Right renal cortex interstitium (tissue), 3 donors: ENCODE measurements around the gene AGAP9. TPM values are rescaled to one million over a fixed set of nuclear protein-coding genes. Genes with fewer than 3 reads are reported as not detected.
"Not testable (repeated sequence)": the region's sequence is repeated elsewhere in the genome, so short reads cannot be mapped to it uniquely, and the experiment has no call there.

Experiments
- DNase-seq, 3 donors: peaks; one replicate each; pipeline ENCODE4 v3.0.0-alpha.2; 2013; ENCODE audit warnings: low read depth in 3 of 3, low spot score in 2 of 3
- polyA plus RNA-seq, 3 donors: library from polyadenylated mRNA; unstranded; fragments of 120-200 nt; gene quantifications; one replicate each; pipeline ENCODE4 v1.2.1, GENCODE V29; 2013; ENCODE audit not compliant: insufficient read length in 3 of 3

AGAP9 gene
- polyA plus RNA-seq, 3 donors, result 3.8 to 14.9 (median 9.7) TPM

GRCh38 chr10:47458466-47459154 is 64.8 kb downstream of the AGAP9 start:
- no peak for DNase-seq

DNA sequence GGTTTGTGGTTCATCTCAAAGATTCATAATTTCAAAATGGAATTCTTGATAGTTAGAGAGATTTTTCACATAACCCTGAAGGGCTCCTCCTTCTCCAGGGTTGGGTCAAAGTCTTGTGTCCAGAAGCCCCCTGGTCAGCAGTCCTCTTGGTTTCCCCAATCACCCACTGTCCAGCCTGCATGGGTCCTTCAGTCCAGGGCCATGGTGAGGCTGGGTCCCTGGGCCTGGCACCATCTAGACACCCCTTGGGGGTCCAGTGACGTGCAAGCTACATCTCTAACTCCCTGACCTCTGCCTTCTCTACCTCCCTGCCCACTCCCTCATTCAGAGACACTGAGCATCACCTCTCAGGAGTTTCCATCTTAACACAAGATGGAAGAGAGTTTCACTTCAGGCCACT is 65.6 kb downstream of the AGAP9 start:
- no peak for DNase-seq

DNA sequence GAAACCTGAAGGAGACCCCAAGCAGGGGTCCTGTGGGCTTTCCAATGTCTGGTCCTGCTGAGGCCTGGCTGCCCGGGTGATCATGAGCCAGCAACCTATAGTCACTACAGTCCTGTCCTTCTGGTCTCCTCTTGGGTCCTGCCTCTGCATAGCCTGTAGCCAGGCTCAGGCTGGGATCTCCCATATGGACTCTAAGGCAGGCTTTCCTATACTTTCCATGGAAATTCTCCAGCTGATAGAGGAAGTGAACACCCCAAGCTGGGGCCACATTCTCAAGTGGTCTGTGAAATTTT is 66.0 kb downstream of the AGAP9 start:
- no peak for DNase-seq

DNA sequence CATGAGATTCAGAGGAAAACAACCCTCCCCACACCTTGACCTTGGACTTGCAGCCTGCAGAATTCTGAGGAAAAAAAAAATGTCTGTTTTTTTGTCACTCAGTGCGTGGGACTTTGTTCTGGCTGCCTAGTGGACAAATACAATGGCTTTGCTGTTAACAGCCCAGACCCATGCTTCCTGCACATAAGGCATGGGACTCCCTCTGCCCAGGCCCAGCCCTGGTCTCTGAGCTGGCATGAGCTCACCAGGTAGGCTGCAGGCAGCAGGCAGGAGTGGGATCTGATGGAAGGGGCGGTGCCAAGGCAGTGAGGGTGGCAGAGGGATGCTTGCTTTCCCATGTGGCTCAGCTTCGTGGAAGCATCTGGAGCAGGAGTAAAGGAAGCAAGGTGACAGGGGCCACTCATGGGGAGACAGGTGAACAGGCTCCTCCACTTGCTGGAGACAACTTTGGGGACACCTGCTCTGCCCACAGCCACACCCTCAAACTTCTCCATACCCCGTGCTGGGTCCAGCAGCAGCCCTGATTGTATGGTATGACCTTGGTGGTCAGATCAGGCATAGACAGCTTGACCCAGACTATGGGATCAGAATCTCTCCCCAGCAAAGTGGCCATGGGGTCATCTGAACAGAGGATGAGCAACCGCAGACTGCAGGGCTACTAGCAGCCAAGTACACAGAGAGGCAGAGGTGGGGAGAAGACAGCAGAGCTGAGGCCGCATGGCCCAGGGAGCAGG is 66.5 kb downstream of the AGAP9 start:
- no peak for DNase-seq

DNA sequence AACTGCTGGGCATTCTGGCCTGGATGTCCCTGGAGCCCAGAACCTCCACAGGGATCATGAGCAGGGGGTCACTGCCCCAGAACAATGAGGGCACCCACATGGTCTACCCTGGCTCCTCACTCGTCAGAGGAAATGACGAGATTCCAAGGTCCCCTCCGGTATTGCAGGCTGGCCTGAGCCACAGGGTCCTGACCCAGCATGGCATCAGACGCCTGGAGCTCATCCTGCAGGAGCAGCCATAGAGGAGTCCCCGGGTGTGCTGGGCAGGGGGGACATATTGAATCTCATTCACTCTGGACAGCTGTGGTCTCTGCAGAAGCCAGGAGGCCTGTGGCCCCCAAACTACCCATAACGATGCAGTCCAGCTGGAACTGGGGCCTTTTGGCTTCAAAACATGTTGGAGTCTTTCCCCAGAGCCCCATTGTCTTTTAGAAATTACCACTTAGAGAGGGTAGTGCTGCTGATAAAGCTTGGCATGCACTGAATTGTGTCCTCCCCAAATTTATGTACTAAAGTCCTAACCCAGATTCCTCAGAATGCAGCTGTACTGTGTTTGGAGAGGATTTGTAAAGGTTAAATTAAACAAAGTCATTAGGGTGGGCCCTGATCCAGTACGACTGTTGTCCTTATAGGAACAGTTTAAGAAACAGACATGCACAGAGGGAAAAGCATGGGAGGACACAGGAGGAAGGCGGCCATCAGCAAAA is 67.2 kb downstream of the AGAP9 start:
- peak in 2 of 3 donors; percentile 18 to 31 for DNase-seq

GRCh38 chr10:47455350-47456078 is 67.9 kb downstream of the AGAP9 start:
- not testable (repeated sequence) for DNase-seq

- DNase-seq, result no peak
Observed at GRCh38 chr10:47454780-47455058, 68.7 kb downstream of the AGAP9 start.

DNA sequence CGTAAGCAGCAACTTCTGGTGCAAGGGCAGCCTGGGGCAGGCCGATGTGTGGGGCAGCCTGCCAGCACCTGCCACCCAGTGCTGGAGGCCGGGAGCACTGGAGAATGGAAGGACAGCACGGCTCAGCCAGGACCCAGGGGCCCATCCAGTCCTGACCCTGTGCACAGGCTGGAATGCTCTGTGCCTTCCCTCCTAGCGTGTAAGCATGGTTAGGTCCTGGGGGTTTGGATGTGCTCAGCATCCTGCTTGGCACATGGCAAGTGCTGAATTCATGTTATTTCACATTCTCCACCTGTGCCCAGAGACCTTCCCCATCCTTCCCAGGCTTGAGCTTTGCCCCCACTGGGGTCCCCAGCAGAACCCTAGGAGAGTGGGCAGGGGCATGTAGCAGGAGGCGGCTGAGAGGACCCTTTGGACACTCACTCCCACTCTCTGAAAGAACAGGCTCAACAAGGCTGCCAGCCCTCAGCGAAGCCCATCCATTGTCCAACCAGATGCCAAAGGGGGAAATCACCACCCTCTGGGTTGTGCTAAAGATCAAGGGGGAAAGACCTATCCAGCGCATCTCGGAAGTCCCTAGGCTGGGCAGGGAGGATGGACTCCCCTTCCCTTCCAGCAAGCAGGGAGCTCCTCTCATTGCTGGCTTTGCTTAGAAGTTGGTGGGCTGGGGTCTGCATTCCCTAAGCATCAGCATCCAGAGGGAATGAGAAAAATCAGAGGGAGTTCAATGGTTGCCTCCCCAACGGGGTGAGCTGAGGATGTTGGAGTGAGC is 69.2 kb downstream of the AGAP9 start:
- no peak for DNase-seq

DNA sequence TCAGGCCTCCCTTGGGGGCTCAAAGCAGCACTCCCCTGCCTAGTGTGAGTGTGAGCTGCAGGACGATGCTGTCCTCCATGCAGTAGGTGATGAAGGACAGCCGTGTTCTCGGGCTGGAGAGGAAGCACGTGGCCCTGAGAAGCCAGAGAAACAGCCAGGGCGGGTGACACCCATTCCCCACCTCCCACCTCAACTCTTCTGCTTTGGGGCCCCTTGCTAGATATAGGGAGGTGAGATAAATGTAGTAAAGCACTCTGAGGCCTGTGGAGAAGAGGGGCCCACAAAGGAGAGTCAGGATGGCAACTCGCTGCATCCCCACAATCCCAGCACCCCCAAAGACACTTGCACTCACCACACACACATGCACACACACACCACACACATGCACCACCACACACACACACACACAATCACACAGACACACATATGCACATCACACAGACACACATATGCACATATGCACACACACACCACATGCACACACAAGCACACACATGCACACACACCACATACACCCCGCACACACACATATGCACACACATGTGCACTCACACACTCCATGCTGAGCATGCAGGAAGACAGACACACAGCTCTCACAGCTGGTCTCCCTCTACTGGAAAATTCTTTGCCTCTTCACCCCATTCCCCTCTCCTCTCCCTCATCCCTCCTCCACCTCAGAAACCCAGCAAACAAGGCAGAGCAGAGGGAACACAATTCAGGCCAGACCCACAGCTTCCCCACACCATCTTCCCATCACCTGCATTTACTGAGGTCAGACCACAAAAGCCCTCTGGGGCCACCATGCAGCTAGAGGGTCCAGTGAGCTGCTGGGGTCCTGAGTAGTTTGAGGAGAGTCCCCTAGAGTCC is 70.1 kb downstream of the AGAP9 start:
- DNase-seq, result no peak

GRCh38 chr10:47452495-47453140 is 70.8 kb downstream of the AGAP9 start:
- no peak for DNase-seq

- no peak for DNase-seq
Observed at GRCh38 chr10:47451998-47452494, 71.4 kb downstream of the AGAP9 start.

Other genes with a start within 250 kb of the AGAP9 start
- 1 to 10 TPM; 1.1 to 1.6 (median 1.4) TPM for gene GDF10, start 223.4 kb downstream of the AGAP9 start, polyA plus RNA-seq
- not detected for gene GDF2, start 201.2 kb downstream of the AGAP9 start, polyA plus RNA-seq
- under 1 TPM; 0.08 to 0.15 (median 0.15) TPM for gene RBP3, start 175.3 kb downstream of the AGAP9 start, polyA plus RNA-seq
- gene ZNF488, start 139.3 kb downstream of the AGAP9 start, polyA plus RNA-seq, result 1 to 10 TPM; 5.9 to 6.6 (median 6.4) TPM
- under 1 TPM in 2 of 3 donors, not detected in 1; 0.20 to 0.21 TPM for gene ANXA8, start 39.5 kb downstream of the AGAP9 start, polyA plus RNA-seq
- gene FAM25G, start 31.9 kb downstream of the AGAP9 start, polyA plus RNA-seq, result not detected
- gene SYT15B, start 240.0 kb upstream of the AGAP9 start, polyA plus RNA-seq, result 1 to 10 TPM; 1.5 to 2.1 (median 1.7) TPM